Osteoblast (primary cell): Measurements from ENCODE around the gene IPO11. TPM values are rescaled to one million over a fixed set of nuclear protein-coding genes. Genes with fewer than 3 reads are reported as not detected.

Source experiments
- DNase-seq: peaks from one replicate; pipeline ENCODE4 v3.0.0; 2011; ENCODE audit warnings: low spot score, mixed read lengths; ENCODE audit not compliant: insufficient read length; ENCODE audit errors: missing footprints
- H2AFZ ChIP-seq: 2 replicates; pipeline ENCODE4 v1.6.0; 2011; ENCODE audit warnings: mild to moderate bottlenecking, low read length
- H3K27ac ChIP-seq: 2 replicates; pipeline ENCODE4 v1.5.1; 2011; ENCODE audit warnings: mild to moderate bottlenecking, low read depth, low read length, moderate library complexity
- H3K27me3 ChIP-seq: 2 replicates; pipeline ENCODE4 v1.6.0; 2012; ENCODE audit warnings: mild to moderate bottlenecking, control low read depth, inconsistent platforms, low read length, moderate library complexity; ENCODE audit not compliant: insufficient read depth
- H3K36me3 ChIP-seq: 2 replicates; pipeline ENCODE4 v1.5.1; 2011; ENCODE audit warnings: mild to moderate bottlenecking, low read length, control low read depth, moderate library complexity; ENCODE audit not compliant: insufficient read depth
- H3K4me1 ChIP-seq: 2 replicates; pipeline ENCODE4 v1.5.1; 2011; ENCODE audit warnings: mild to moderate bottlenecking, low read length, control low read depth, moderate library complexity; ENCODE audit not compliant: insufficient read depth
- H3K4me2 ChIP-seq: 2 replicates; pipeline ENCODE4 v1.6.0; 2011; ENCODE audit warnings: mild to moderate bottlenecking, low read length; ENCODE audit not compliant: insufficient read depth
- H3K4me3 ChIP-seq: fragments of 200-600 bp; sonication (generic); 3 replicates; pipeline ENCODE4 v1.5.1; 2012; ENCODE audit warnings: mild to moderate bottlenecking, low read length, inconsistent platforms; ENCODE audit not compliant: insufficient read depth
- H3K79me2 ChIP-seq: 2 replicates; pipeline ENCODE4 v1.6.0; 2012; ENCODE audit warnings: mild to moderate bottlenecking, low read length, control low read depth, inconsistent platforms; ENCODE audit not compliant: insufficient read depth
- H3K9me3 ChIP-seq: 2 replicates; pipeline ENCODE4 v1.5.1; 2011; ENCODE audit warnings: low read depth, low read length, control low read depth
- H4K20me1 ChIP-seq: 2 replicates; pipeline ENCODE4 v1.6.0; 2012; ENCODE audit warnings: mild to moderate bottlenecking, low read length, control low read depth; ENCODE audit not compliant: insufficient read depth
- total RNA-seq: library from RNA; depleted of rRNA; stranded (reverse); fragments of >200 nt; gene quantifications from 2 replicates; pipeline ENCODE4 v1.2.3, GENCODE V29; 2012
- TF ChIP-seq, protein P1 (sequence below): IDR thresholded peaks from 2 replicates; pipeline ENCODE4 v1.5.1; 2011; ENCODE audit warnings: mild to moderate bottlenecking, low read depth, low read length, moderate library complexity; ENCODE audit errors: extremely low read depth

The IPO11 gene
- total RNA-seq, 1 donor, result 24.2 TPM

GRCh38 chr5:62373382-62373781 is 39.2 kb upstream of the IPO11 start:
- TF ChIP-seq, protein P1, sequence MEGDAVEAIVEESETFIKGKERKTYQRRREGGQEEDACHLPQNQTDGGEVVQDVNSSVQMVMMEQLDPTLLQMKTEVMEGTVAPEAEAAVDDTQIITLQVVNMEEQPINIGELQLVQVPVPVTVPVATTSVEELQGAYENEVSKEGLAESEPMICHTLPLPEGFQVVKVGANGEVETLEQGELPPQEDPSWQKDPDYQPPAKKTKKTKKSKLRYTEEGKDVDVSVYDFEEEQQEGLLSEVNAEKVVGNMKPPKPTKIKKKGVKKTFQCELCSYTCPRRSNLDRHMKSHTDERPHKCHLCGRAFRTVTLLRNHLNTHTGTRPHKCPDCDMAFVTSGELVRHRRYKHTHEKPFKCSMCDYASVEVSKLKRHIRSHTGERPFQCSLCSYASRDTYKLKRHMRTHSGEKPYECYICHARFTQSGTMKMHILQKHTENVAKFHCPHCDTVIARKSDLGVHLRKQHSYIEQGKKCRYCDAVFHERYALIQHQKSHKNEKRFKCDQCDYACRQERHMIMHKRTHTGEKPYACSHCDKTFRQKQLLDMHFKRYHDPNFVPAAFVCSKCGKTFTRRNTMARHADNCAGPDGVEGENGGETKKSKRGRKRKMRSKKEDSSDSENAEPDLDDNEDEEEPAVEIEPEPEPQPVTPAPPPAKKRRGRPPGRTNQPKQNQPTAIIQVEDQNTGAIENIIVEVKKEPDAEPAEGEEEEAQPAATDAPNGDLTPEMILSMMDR, result no peak
- DNase-seq, result no peak
- no peaks in the 10 kb centered on the region for H3K9me3 ChIP-seq
- H3K79me2 ChIP-seq, result no peaks in the 10 kb centered on the region
- H3K27me3 ChIP-seq, result no peaks in the 10 kb centered on the region
- peaks cover 32% of the 10 kb centered on the region for H3K36me3 ChIP-seq
- H3K27ac ChIP-seq, result no peak overlapping the region
- H3K4me1 ChIP-seq, result no peaks in the 10 kb centered on the region
- H4K20me1 ChIP-seq, result no peaks in the 10 kb centered on the region
- no peak overlapping the region for H3K4me3 ChIP-seq
- no peak overlapping the region for H2AFZ ChIP-seq
- no peak overlapping the region for H3K4me2 ChIP-seq

GRCh38 chr5:62374090-62374489 is 38.5 kb upstream of the IPO11 start:
- H4K20me1 ChIP-seq, result no peaks in the 10 kb centered on the region
- peaks cover 38% of the 10 kb centered on the region for H3K36me3 ChIP-seq
- H3K4me1 ChIP-seq, result no peaks in the 10 kb centered on the region
- no peak for DNase-seq
- no peak overlapping the region for H3K27ac ChIP-seq
- H3K9me3 ChIP-seq, result no peaks in the 10 kb centered on the region
- TF ChIP-seq, protein P1, result no peak
- no peaks in the 10 kb centered on the region for H3K27me3 ChIP-seq
- no peak overlapping the region for H2AFZ ChIP-seq
- H3K79me2 ChIP-seq, result no peaks in the 10 kb centered on the region
- no peak overlapping the region for H3K4me2 ChIP-seq
- no peak overlapping the region for H3K4me3 ChIP-seq

- Histone ChIP-seq H3K79me2 (no peaks in the 10 kb centered on the region), H3K4me3 (no peak overlapping the region), H3K27ac (no peak overlapping the region), H3K4me2 (no peak overlapping the region), H3K27me3 (no peaks in the 10 kb centered on the region), H3K4me1 (no peaks in the 10 kb centered on the region), H3K36me3 (peaks cover 48% of the 10 kb centered on the region), H4K20me1 (no peaks in the 10 kb centered on the region), H3K9me3 (no peaks in the 10 kb centered on the region), H2AFZ (no peak overlapping the region)
- no peak for DNase-seq
- TF ChIP-seq, protein P1, result no peak
These were observed 36.9 kb upstream of the IPO11 start for GRCh38 chr5:62375627-62376026.

GRCh38 chr5:62376064-62376463 is 36.5 kb upstream of the IPO11 start:
- H3K4me3 ChIP-seq, result no peak overlapping the region
- H2AFZ ChIP-seq, result no peak overlapping the region
- H3K4me2 ChIP-seq, result no peak overlapping the region
- H3K4me1 ChIP-seq, result no peaks in the 10 kb centered on the region
- no peak overlapping the region for H3K27ac ChIP-seq
- TF ChIP-seq, protein P1, result no peak
- DNase-seq, result no peak
- no peaks in the 10 kb centered on the region for H3K9me3 ChIP-seq
- no peaks in the 10 kb centered on the region for H3K79me2 ChIP-seq
- H4K20me1 ChIP-seq, result no peaks in the 10 kb centered on the region
- no peaks in the 10 kb centered on the region for H3K27me3 ChIP-seq
- H3K36me3 ChIP-seq, result peaks cover 48% of the 10 kb centered on the region
